Keratinocyte (primary cell): ENCODE data around the gene LOXL4.

Experiments used
- EZH2 ChIP-seq: IDR thresholded peaks from one replicate; pipeline ENCODE4 v1.6.1; 2012; ENCODE audit warnings: inconsistent platforms, mild to moderate bottlenecking, low read length, moderate library complexity
- TF ChIP-seq, protein P1 (sequence below), 3 experiments: IDR thresholded peaks in 1 of 3; conservative IDR thresholded peaks in 1 of 3; optimal IDR thresholded peaks in 1 of 3; 2 replicates in 2 of 3; 3 replicates in 1 of 3; pipeline versions ENCODE3 to v1.5.1; 2011; ENCODE audit warnings: low read length in 3 of 3, mild to moderate bottlenecking in 3 of 3, moderate library complexity in 2 of 3, control low read depth in 1 of 3, inconsistent platforms in 1 of 3; ENCODE audit not compliant: insufficient read depth in 2 of 3; ENCODE audit errors: extremely low read depth in 1 of 3

DNA sequence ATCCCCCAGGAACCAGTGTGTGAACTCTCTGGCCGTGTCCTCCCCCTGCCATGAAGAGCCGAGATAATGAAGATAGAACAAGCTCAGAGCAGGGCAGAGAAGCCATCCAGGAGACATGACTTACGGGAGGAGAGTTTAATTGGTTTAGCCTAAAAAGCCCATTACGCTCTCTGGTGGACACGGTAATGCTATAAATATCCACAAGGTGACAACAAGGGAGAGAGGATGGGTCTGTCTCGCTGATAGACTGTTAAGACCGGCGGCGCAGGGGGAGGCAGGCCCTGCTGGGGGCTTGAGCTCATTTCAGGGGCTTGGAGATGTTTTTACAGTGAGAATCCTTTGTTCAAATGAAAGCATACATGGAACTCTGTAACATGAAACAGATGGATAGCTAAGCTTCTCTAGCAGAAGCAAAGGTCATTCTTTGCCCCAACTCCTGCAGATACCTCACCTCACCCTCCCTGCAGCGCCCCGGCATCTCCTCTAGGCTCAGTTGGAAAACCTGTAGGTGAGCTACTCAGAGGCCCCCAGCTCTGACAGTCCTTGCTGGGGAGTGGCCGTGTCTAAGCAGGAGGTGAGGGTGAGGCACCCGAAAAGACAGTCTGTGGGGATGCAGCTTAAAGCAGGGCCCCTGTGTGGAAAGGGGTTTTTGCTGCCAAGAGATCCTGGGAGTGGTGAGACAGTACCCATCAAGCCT lies 40.8 kb upstream of the LOXL4 start:
- TF ChIP-seq, protein P1, sequence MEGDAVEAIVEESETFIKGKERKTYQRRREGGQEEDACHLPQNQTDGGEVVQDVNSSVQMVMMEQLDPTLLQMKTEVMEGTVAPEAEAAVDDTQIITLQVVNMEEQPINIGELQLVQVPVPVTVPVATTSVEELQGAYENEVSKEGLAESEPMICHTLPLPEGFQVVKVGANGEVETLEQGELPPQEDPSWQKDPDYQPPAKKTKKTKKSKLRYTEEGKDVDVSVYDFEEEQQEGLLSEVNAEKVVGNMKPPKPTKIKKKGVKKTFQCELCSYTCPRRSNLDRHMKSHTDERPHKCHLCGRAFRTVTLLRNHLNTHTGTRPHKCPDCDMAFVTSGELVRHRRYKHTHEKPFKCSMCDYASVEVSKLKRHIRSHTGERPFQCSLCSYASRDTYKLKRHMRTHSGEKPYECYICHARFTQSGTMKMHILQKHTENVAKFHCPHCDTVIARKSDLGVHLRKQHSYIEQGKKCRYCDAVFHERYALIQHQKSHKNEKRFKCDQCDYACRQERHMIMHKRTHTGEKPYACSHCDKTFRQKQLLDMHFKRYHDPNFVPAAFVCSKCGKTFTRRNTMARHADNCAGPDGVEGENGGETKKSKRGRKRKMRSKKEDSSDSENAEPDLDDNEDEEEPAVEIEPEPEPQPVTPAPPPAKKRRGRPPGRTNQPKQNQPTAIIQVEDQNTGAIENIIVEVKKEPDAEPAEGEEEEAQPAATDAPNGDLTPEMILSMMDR (optimal IDR thresholded peaks at IDR 0.05 in 1 of 3, IDR thresholded peaks at IDR 0.05 in 1 of 3, conservative IDR thresholded peaks at IDR 0.05 in 1 of 3; ENCODE audit: extremely low read depth in 1 of 3, insufficient read depth in 2 of 3, low read length in 3 of 3) = no peak
- TF ChIP-seq EZH2 = no peak
